COR-L47 (cell line): ENCODE data around the gene MYL11.
"Not testable (repeated sequence)": the region's sequence is repeated elsewhere in the genome, so short reads cannot be mapped to it uniquely, and the experiment has no call there.

ENCODE experiments used
- DNase-seq: peaks from one replicate; lab custom pipeline; 2025; lab: John Stamatoyannopoulos, UW

Gene MYL11

DNA sequence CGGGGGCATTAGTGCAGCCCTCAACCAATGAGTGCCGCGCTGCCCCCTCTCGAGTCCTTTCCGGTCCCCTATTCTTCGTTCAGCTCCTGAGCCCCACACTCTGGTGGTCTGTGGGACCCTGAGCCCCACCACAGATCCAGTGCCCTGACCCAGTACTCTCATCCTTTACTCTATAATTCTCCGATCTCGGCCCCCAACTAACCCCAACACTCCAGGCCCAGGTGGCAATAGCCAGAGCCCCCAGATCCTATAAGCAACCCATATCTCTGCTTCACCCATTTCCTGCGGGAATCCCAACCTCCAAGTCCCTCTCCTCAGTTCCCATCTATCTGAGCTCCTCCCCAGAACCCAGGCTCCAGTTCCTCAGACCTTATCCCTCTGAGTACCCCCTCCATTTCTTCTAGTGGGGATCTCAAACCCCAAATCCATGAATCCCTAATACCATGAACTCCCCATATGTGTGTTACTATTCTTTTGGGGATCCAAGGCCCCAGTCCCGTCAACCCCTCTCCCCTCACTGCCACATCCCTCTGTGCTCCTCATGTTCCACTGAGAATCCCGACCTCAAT, 3.3 kb upstream of the MYL11 start:
- DNase-seq, result no peak

DNA sequence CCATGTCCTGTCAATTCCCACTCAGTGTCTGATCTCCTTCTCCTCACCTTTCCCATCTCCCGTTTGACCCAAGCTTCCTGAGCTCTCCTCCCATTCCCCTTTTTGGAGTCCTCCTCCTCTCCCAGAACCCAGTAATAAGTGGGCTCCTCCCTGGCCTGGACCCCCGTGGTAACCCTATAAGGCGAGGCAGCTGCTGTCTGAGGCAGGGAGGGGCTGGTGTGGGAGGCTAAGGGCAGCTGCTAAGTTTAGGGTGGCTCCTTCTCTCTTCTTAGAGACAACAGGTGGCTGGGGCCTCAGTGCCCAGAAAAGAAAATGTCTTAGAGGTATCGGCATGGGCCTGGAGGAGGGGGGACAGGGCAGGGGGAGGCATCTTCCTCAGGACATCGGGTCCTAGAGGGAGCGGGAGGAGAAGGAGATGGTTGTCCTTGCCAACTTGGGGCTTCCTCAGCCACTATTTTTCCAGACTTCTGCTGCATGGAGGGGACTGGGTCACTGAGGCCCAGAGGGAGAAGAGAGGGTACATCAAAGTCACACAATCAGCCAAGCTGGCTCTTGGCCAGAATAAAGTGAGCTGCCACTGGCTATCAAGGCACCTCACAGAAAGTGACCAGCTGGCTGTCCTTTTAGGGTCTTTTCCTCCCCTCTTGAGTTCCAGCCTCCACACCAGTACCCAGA, 2.4 kb upstream of the MYL11 start:
- DNase-seq, result no peak

DNA sequence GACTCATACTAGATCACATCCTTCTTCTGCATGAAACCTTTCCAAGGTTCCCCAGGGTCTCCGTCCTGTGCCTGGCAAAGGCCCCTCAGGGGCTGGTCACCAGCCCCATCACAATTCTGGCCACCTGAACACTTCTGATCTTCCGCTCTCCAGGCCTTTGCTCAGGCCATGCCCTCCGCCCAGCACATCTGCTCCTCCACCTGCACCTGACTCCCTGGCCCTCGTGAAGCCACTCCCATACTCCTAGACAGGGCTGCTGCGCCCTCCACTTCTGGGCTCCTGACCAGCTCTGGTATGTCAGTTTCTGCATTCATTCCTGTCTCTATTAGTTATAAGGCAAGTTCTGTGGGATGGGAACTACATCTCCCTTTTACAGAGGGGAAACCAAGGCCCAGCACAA, 1.9 kb upstream of the MYL11 start:
- DNase-seq, result no peak

DNA sequence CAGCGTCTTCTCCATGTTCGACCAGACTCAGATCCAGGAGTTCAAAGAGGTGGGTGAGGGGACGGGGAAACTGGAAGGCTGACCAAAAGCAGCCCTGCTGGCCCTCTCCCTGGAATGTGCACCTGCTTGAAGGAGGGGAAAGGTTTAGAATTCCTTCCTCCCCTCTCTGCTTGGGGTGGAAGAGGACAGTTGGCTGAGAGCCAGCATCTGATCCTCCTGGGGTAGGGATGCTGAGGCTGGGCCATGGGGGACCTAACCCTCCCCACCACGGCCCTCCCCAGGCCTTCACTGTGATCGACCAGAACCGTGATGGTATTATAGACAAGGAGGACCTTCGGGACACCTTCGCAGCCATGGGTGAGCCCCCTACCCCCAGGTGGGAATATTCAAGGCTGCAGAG, 1.3 kb downstream of the MYL11 start:
- no peak for DNase-seq

DNA sequence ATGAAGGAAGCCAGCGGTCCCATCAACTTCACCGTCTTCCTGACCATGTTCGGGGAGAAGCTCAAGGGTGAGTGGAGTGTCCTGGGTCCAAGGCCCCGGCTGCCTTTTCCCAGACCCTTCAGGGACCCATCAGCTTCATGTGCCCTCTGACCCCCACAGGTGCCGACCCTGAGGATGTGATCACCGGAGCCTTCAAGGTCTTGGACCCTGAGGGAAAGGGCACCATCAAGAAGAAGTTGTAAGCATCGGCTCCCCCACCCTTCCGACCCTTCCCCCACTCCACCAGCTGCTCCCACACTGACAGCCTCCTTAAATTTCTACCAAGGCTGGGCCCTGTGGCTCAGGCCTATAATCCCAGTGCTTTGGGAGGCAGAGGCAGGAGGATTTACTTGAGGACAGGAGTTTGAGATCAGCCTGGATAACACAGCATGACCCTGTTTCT, 1.9 kb downstream of the MYL11 start:
- no peak for DNase-seq

DNA sequence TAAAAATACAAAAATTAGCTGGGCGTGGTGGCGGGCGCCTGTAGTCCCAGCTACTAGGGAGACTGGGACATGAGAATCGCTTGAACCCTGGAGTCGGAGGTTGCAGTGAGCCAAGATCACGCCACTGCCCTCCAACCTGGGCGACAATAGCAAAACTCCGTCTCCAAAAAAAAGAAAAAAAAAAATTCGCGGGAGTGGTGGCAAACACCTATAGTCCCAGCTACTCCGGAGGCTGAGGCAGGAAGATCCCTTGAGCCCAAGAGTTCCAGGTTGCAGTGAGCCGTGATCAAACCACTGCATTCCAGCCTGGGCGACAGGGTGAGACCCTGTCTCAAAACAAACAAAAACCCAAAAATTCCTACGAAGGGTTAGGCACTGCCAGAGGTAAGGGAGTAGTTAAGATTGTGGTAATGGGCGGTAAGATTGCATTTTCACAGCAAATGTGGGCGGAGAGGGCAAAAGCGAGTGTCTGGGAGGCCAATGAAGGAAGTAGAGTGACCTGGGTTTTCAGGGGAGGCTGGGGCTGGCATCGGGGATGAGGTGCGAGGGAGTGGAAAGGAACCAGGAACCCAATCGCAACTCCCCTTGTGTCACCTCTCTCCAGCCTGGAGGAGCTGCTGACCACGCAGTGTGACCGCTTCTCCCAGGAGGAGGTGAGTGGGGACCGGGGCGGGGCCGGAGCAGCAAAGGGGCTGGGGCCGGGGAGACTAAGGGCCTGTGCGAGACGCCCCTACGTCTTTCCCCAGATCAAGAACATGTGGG, 2.6 kb downstream of the MYL11 start:
- no peak for DNase-seq

DNA sequence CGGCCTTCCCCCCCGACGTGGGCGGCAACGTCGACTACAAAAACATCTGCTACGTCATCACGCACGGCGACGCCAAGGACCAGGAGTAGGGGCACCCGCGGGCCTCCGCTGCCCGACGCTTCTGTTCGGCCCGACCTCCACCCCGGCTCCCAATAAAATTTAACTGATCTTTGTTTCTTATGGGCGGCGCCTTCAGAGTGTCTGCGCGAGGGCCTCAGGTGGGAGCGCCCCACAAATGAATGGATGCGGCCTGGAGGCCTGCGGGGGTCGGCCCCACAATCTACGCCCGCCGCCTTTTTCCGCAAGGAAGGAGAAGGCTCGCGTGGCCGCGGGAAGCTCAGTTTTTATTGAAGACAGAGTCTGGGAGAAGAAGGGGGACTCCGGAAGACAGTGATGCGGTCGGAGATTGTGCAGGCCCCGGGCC, 3.2 kb downstream of the MYL11 start:
- DNase-seq, result peak; percentile 88

DNA sequence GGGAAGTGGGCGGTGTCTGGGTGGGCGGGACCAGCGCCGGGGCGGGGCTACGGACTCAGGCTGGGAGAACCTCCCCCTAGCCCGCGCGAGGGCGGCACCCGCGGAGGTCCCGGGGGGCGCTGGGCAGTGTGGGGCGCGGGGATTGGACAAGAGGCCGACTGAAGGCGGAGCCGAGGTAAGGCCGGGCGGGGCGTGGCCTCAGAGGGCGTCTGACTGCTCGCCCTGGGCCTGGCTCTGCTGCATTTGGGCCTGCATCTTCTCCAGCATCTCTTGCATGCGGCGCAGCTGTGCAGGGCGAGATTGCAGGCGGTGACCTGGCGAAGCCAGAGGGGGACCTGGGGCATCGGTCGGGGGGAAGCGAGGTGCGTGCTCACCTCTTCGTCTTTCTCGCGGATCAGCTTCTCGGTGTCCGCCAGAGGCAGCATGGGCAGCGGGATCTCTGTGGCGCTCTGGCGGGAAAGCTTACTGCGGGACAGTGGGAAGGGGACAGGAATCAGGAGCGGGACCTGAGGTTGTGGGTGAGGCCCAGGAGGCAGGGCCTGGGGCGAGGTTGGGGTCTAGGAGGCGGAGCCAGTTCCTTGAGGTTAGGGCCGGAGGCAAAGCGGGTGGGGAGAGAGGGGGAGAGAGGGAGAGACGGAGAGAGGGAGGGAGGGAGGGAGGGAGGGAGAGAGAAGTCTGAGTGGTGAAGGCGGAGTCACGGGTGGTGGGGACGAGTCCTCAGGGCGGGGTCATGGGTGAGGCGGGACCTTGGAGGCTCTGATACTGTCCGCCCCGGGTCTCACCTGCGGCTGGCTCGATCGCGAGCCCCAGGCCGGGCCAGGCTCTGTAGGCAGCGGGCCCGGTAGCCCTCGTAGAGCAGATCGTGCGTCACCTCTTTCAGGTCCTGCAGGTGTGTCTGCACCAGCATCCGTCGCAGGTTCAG, 3.9 kb downstream of the MYL11 start:
- peak; percentile 98 for DNase-seq

DNA sequence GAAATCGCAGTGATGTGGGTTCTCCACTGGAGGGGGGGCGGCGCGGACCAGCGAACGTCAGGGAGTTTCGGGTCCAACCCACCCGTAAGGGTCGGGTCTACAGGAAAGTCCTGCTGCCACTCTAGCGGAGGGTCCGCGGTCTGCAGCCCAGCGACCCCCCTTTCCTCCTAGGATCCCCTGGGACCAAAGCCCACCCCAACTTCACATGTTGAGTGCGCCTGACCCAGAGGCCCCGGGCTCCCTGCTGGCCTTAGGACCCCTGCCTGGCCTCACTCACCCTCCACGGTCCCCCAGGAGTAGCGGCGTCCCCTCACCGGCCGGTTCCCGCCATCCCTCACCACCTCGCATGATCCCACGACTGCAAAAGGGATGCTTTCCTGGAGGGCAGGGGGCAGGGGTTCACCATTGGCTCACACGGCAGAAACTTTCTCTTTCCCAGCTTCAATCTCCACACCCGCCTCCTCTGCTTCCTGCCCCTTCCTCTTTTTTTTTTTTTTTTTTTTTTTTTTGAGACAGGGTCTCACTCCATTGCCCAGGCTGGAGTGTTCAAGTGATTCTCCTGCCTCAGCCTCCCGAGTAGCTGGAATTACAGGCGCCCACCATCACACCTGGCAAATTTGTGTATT, 4.7 kb downstream of the MYL11 start:
- no peak for DNase-seq

DNA sequence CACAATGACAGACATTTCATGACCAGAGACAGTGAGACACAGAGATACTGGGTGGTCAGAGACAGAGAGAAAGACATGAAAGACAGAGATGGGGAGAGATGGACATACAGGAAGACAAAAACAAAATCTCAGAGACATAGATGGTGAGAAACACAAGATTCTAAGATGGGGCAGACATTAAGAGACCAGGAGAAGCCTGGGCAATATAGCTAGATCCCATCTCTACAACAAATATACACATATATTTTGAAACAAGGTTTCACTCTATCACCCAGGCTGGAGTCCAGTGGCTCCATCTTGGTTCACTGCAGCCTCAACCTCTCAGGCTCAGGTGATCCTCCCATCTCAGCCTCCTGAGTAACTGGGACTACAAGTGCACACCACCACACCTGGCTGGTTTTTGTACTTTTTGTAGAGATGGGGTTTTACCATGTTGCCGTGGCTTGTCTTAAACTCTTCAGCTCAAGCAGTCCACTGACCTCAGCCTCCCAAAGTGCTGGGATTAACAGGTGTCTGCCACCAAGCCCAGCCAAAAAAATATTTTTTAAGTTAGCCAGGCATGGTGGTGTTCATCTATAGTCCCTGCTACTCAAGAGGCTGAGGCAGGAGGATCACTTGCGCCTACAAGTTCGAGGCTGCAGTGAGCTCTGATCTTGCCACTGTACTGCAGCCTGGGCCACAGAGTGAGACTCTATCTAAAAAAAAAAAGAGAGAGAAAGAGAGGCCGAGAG, 5.6 kb downstream of the MYL11 start:
- DNase-seq, result no peak

DNA sequence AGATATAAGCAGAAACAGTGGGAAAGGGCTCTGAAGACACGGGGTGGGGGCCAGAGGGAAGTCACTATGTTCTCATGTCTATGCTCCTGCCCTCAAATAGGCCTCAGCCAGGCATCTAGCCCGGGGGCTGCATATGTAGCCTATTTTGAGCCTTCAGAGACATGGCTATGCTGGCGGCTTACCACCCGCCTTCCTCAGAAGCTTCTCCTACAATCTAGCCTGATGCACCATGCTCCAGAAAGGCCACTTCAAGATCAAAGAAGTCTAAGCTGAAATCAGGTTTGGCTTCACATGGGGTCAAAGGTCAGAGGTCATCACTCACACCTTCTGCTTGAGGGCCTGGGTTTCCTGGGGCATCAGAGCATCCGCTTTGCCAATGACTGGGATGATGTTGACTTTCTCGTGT, 6.2 kb downstream of the MYL11 start:
- DNase-seq, result no peak

DNA sequence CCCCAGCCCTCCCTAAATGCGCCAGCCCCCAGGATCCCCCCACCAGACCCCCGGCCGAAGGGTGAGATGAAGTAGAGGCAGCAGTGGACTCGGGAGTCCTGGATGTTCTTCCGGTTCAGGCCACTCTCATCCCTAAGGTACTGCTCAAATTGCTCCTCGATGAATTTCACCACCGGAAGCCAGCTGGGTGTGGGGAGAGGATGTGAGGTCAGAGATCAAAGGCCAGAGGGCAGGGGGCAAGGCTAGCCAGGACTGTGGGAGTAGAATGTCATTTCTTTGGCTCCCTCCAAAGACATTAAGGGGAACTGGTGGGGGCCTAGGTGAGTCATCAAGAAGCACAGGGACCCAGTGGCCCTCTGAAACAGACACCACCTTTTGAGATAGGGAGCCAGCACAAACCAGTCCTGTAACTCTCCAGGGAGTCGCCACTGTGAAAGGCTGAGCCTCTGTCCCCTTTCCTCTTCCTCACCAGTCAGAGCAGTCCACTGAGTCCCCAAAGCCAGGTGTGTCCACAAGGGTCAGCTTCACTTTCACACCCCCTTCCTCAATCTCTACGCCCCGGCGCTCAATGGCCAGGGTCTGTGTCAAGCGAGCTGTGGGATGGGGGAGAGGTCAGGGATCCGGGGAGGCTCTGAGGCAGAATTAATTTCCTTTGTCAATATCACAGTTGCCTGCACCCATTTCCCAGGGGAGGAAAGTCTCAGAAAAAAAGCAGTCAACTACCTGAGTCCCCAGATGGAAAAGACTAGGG, 6.9 kb downstream of the MYL11 start:
- DNase-seq, result no peak

DNA sequence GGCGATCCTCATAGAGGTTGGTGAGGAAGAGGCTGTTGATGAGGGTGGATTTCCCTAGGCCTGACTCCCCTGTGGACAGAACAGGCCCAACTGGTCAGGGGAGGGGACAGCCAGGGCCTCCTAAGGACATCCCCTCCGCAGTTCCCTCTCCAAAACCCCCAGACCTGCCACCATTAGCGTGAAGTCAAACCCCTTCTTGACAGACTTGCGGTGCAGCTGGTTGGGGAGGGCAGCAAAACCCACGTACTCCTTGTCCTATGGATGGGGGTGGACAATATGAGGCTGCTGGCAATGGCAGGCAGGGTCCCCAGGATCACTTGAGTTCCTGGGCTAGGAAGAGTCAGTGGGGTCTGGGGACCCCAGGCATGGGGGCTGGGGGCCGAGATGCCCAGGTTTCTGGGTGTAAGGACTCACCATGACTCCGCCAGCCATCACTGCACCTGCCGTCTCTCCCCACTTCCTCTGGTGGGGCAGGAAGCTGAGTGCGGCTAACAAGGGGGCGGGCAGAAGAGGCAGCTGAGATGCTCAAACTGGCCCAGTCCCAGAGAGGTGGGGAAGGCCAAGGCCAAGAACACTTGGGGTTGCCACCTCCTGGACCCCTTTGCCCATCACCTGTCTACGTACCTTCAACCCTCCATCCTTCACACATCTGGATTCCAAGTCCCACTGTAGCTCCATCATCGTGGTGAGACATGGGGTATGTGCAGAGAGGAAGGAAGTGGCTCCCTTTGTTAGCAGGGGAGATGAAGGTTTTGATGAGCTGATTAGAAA, 7.7 kb downstream of the MYL11 start, which contains the start of gene SEPTIN1:
Gene SEPTIN1 (minus strand): TSS at position 451 of the 771 bp plus-strand sequence. CDS start 19 bp downstream, at position 432.
- no peak for DNase-seq

DNA sequence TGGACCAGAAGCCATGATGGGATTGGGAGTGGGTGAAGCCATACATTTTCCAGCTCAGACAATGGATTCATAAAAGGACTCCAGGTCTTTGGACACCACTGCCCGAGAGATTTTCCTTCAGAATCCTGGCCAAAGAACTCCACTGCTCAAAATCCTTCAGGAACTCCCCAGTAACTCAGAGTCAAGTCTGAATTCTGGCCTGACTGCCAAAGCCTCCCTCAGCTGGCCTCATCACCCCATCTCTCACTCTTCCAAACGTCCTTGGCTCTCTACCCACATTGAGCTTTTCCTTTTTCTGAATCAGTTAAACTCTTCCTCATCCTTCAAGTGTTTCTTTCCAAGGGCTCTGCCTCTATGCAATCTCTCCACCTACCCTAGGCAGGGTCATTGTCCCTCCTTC, 8.9 kb downstream of the MYL11 start:
- no peak for DNase-seq

DNA sequence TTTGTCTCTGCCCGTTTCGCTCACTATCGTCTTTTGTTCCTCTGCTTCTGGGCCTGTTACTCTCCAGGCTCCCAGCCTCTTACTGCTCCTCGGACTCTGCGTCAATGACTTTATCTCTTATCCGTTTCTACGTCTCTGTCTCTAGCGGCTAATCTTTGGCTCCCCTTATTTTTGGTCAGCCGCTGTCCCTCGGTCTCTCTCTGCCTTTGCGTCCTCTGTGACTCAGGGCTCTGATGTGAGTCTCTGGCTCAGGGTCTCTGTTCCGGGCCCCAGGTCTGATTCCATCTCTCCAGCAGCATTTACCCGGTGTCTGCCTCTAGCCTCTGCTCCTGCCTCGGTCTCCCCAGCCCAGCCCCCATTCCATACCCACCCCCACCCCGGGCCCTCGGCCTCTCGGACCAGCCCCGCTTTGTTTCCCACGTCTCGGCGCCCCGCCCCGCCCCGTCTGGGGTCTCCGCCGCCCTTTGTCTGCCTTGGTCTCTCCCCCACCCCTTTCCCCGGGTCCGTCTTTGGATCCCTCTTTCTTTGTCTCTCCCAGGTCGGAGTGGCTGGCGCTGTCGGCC, 20.1 kb downstream of the MYL11 start:
- no peak for DNase-seq

DNA sequence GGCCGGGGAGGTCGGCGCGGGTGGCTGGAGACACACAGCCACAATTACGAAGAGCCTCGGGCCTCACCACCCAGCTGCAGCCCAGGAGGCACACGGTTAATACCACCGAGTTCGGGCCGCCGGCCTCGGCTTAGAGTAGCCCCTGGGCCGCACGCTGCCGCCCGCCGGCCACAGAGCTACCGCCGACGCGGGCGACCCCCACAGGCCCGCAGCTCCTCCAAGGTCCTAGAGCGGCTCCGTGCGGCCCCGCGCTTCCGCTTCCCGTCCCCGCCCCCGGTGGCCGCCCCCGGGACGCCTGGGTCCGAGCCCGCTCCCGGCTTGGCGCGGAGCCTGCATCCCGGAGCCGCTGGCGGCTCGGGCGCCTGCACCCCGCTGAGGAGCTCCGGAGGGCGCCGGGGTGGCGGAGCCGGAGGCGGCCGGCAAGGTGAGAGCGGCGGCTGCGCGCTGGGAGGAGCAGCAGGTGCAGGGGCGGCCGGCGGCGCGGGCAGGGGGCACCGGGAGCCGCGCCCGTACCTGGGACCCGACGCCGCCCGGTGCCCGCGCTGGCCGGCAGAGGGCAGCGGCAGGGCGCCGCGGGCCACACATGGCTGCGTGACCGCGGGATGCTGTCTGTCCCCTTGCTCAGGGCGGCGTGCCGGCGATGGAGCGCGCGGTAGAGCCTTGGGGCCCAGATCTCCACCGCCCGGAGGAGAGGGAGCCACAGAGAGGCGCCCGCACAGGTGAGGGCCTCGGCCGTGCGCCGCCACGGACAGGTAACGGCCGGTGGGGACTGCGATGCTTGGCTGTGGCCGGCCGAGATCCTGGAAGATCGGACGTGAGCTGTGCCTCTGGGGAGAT, 20.8 kb downstream of the MYL11 start, which contains the start of gene ZNF48:
Gene ZNF48 (plus strand): TSS at position 266 of the 837 bp plus-strand sequence. CDS start 375 bp downstream, at position 641.
- DNase-seq, result peak; percentile 89

DNA sequence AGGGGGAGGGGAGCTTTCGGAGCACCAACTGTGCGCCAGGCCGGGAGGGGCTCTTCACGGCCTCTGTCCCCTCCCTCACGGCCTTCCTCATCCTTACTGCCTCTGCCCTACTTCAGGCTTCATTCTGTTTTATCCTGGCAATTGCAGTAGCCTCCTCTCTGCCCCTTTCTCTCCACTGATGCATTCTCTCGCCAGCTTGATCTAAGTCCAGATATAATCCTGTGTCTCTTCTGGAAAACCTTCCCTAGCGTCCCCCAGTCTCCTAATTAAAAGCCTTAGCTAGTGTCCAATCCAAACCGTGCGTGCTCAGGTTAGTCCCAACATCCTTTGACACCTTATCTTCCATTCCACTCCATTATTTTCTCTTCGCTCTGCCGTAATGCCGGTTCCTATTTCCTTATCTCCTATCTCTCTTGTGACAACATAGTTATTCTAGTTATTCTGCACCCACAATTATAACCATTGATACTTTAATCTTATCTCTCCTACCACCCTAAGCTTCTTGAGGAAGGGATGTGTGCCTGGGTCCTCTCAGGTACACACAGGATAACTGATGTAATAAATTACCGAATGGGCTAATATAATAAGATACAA, 21.5 kb downstream of the MYL11 start:
- DNase-seq, result peak; percentile 11

DNA sequence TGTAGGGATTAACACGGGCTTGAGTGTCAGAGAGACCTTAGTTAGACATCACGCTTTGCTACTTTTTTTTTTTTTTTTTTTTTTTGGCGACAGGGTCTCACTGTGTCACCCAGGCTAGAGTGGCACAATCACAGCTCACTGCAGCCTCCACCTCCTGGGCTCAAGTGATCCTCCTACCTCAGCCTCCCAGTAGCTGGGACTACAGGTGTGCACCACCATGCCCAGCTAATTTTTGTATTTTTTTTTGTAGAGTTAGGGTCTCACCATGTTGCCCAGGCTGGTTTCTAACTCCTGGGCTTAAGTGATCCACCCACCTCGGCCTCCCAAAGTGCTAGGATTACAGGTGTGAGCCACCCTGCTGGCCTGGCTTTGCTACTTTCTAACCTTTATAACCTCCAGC, 22.0 kb downstream of the MYL11 start:
- not testable (repeated sequence) for DNase-seq
